ENCODE data around the gene PSMB8.

PSMB8 gene

GRCh38 chr6:32862725-32863124 lies 18.9 kb upstream of the PSMB8 start:
- Histone ChIP-seq H2AK5ac (ENCODE audit: low read length) (no peak overlapping the region), H3K27me3 (ENCODE audit: insufficient read depth, low read length) (peaks cover 4% of the 10 kb centered on the region), H3K14ac (ENCODE audit: low read length) (no peak overlapping the region), H3K27ac (ENCODE audit: low read depth, low read length) (no peak overlapping the region), H2BK120ac (ENCODE audit: insufficient read depth, low read length, poor library complexity) (no peak overlapping the region), H3K79me2 (ENCODE audit: control insufficient read depth, insufficient read depth, low read length, poor library complexity) (no peaks in the 10 kb centered on the region), H3K9me3 (ENCODE audit: insufficient read depth, low read depth, low read length) (no peaks in the 10 kb centered on the region), H3K4me3 (ENCODE audit: low read depth, low read length) (no peak overlapping the region), H3K23ac (ENCODE audit: low read length) (no peak overlapping the region), H4K8ac (ENCODE audit: low read depth, low read length) (no peak overlapping the region), H3K18ac (ENCODE audit: low read length) (no peak overlapping the region), H2AFZ (ENCODE audit: insufficient read depth, low read length, poor library complexity) (no peak overlapping the region), H3K79me1 (ENCODE audit: low read length) (no peaks in the 10 kb centered on the region), H3K9ac (ENCODE audit: low read length) (no peak overlapping the region), H3K36me3 (ENCODE audit: control insufficient read depth in 1 of 2, insufficient read depth in 2 of 2, low read length in 2 of 2) (no peaks in the 10 kb centered on the region), H4K91ac (ENCODE audit: low read depth, low read length) (no peak overlapping the region), H3K4ac (ENCODE audit: low read depth, low read length) (no peak overlapping the region), H3K4me1 (ENCODE audit: control insufficient read depth in 1 of 2, insufficient read depth in 2 of 2, low read length in 2 of 2) (no peaks in the 10 kb centered on the region), H2BK12ac (ENCODE audit: low read length) (no peak overlapping the region), H4K12ac (ENCODE audit: low read depth, low read length) (no peak overlapping the region), H3K4me2 (ENCODE audit: low read length) (no peak overlapping the region), H2BK5ac (ENCODE audit: low read depth, low read length, poor library complexity) (no peak overlapping the region)
- no peak for DNase-seq
- no CpG with 5 or more reads among the region's 3 CpGs for WGBS (ENCODE audit: extremely low coverage, insufficient coverage, insufficient read length)

- H3K4me1 ChIP-seq (ENCODE audit: control insufficient read depth in 1 of 2, insufficient read depth in 2 of 2, low read length in 2 of 2): no peaks in the 10 kb centered on the region
- H3K23ac ChIP-seq (ENCODE audit: low read length): no peak overlapping the region
- no peak overlapping the region for H3K27ac ChIP-seq (ENCODE audit: low read depth, low read length)
- H3K27me3 ChIP-seq (ENCODE audit: insufficient read depth, low read length): peaks cover 13% of the 10 kb centered on the region
- no peaks in the 10 kb centered on the region for H3K79me2 ChIP-seq (ENCODE audit: control insufficient read depth, insufficient read depth, low read length, poor library complexity)
- no peak for DNase-seq
- no peaks in the 10 kb centered on the region for H3K36me3 ChIP-seq (ENCODE audit: control insufficient read depth in 1 of 2, insufficient read depth in 2 of 2, low read length in 2 of 2)
- H3K4me3 ChIP-seq (ENCODE audit: low read depth, low read length): no peak overlapping the region
- no peak overlapping the region for H4K91ac ChIP-seq (ENCODE audit: low read depth, low read length)
- H3K9ac ChIP-seq (ENCODE audit: low read length): no peak overlapping the region
- no peak overlapping the region for H4K8ac ChIP-seq (ENCODE audit: low read depth, low read length)
- H2BK5ac ChIP-seq (ENCODE audit: low read depth, low read length, poor library complexity): no peak overlapping the region
- H3K9me3 ChIP-seq (ENCODE audit: insufficient read depth, low read depth, low read length): peaks cover 2% of the 10 kb centered on the region
- no peak overlapping the region for H2BK120ac ChIP-seq (ENCODE audit: insufficient read depth, low read length, poor library complexity)
- H3K4me2 ChIP-seq (ENCODE audit: low read length): no peak overlapping the region
- H2AFZ ChIP-seq (ENCODE audit: insufficient read depth, low read length, poor library complexity): no peak overlapping the region
- no peaks in the 10 kb centered on the region for H3K79me1 ChIP-seq (ENCODE audit: low read length)
- no peak overlapping the region for H2AK5ac ChIP-seq (ENCODE audit: low read length)
- no peak overlapping the region for H4K12ac ChIP-seq (ENCODE audit: low read depth, low read length)
- no CpG with 5 or more reads among the region's 1 CpG for WGBS (ENCODE audit: extremely low coverage, insufficient coverage, insufficient read length)
- H3K14ac ChIP-seq (ENCODE audit: low read length): no peak overlapping the region
- no peak overlapping the region for H2BK12ac ChIP-seq (ENCODE audit: low read length)
- H3K18ac ChIP-seq (ENCODE audit: low read length): no peak overlapping the region
- no peak overlapping the region for H3K4ac ChIP-seq (ENCODE audit: low read depth, low read length)
Measured at GRCh38 chr6:32860674-32861073, 16.8 kb upstream of the PSMB8 start.

- no peak overlapping the region for H2BK12ac ChIP-seq (ENCODE audit: low read length)
- H4K91ac ChIP-seq (ENCODE audit: low read depth, low read length): no peak overlapping the region
- WGBS (ENCODE audit: extremely low coverage, insufficient coverage, insufficient read length): no CpG with 5 or more reads among the region's 5 CpGs
- no peaks in the 10 kb centered on the region for H3K36me3 ChIP-seq (ENCODE audit: control insufficient read depth in 1 of 2, insufficient read depth in 2 of 2, low read length in 2 of 2)
- H3K79me2 ChIP-seq (ENCODE audit: control insufficient read depth, insufficient read depth, low read length, poor library complexity): no peaks in the 10 kb centered on the region
- no peak overlapping the region for H3K4ac ChIP-seq (ENCODE audit: low read depth, low read length)
- peaks cover 5% of the 10 kb centered on the region for H3K9me3 ChIP-seq (ENCODE audit: insufficient read depth, low read depth, low read length)
- H3K27me3 ChIP-seq (ENCODE audit: insufficient read depth, low read length): peaks cover 28% of the 10 kb centered on the region
- H2BK120ac ChIP-seq (ENCODE audit: insufficient read depth, low read length, poor library complexity): no peak overlapping the region
- no peak overlapping the region for H3K14ac ChIP-seq (ENCODE audit: low read length)
- H2AFZ ChIP-seq (ENCODE audit: insufficient read depth, low read length, poor library complexity): no peak overlapping the region
- no peak overlapping the region for H3K4me3 ChIP-seq (ENCODE audit: low read depth, low read length)
- H3K4me2 ChIP-seq (ENCODE audit: low read length): no peak overlapping the region
- no peak overlapping the region for H4K8ac ChIP-seq (ENCODE audit: low read depth, low read length)
- H3K23ac ChIP-seq (ENCODE audit: low read length): no peak overlapping the region
- DNase-seq: no peak
- H3K4me1 ChIP-seq (ENCODE audit: control insufficient read depth in 1 of 2, insufficient read depth in 2 of 2, low read length in 2 of 2): peaks cover 6 to 8% of the 10 kb centered on the region in 2 experiments
- H2AK5ac ChIP-seq (ENCODE audit: low read length): no peak overlapping the region
- H3K18ac ChIP-seq (ENCODE audit: low read length): no peak overlapping the region
- no peak overlapping the region for H3K9ac ChIP-seq (ENCODE audit: low read length)
- H2BK5ac ChIP-seq (ENCODE audit: low read depth, low read length, poor library complexity): no peak overlapping the region
- H4K12ac ChIP-seq (ENCODE audit: low read depth, low read length): no peak overlapping the region
- H3K27ac ChIP-seq (ENCODE audit: low read depth, low read length): no peak overlapping the region
- H3K79me1 ChIP-seq (ENCODE audit: low read length): no peaks in the 10 kb centered on the region
Measured at GRCh38 chr6:32858194-32858593, 14.3 kb upstream of the PSMB8 start.

- peaks cover 15 to 16% of the 10 kb centered on the region in 2 experiments for H3K4me1 ChIP-seq (ENCODE audit: control insufficient read depth in 1 of 2, insufficient read depth in 2 of 2, low read length in 2 of 2)
- peaks cover 5% of the 10 kb centered on the region for H3K9me3 ChIP-seq (ENCODE audit: insufficient read depth, low read depth, low read length)
- no peak overlapping the region for H4K12ac ChIP-seq (ENCODE audit: low read depth, low read length)
- H3K27me3 ChIP-seq (ENCODE audit: insufficient read depth, low read length): peaks cover 36% of the 10 kb centered on the region
- H3K4ac ChIP-seq (ENCODE audit: low read depth, low read length): no peak overlapping the region
- no peak overlapping the region for H2AK5ac ChIP-seq (ENCODE audit: low read length)
- no peak overlapping the region for H2BK120ac ChIP-seq (ENCODE audit: insufficient read depth, low read length, poor library complexity)
- H2AFZ ChIP-seq (ENCODE audit: insufficient read depth, low read length, poor library complexity): no peak overlapping the region
- no peak overlapping the region for H4K91ac ChIP-seq (ENCODE audit: low read depth, low read length)
- no peaks in the 10 kb centered on the region for H3K36me3 ChIP-seq (ENCODE audit: control insufficient read depth in 1 of 2, insufficient read depth in 2 of 2, low read length in 2 of 2)
- no peak overlapping the region for H3K4me3 ChIP-seq (ENCODE audit: low read depth, low read length)
- no peak overlapping the region for H3K23ac ChIP-seq (ENCODE audit: low read length)
- H3K9ac ChIP-seq (ENCODE audit: low read length): no peak overlapping the region
- no peaks in the 10 kb centered on the region for H3K79me2 ChIP-seq (ENCODE audit: control insufficient read depth, insufficient read depth, low read length, poor library complexity)
- no peak overlapping the region for H3K14ac ChIP-seq (ENCODE audit: low read length)
- H4K8ac ChIP-seq (ENCODE audit: low read depth, low read length): no peak overlapping the region
- H3K79me1 ChIP-seq (ENCODE audit: low read length): no peaks in the 10 kb centered on the region
- H3K18ac ChIP-seq (ENCODE audit: low read length): no peak overlapping the region
- no peak overlapping the region for H2BK12ac ChIP-seq (ENCODE audit: low read length)
- H3K4me2 ChIP-seq (ENCODE audit: low read length): no peak overlapping the region
- no CpG with 5 or more reads among the region's 14 CpGs for WGBS (ENCODE audit: extremely low coverage, insufficient coverage, insufficient read length)
- H2BK5ac ChIP-seq (ENCODE audit: low read depth, low read length, poor library complexity): no peak overlapping the region
- DNase-seq: no peak
- H3K27ac ChIP-seq (ENCODE audit: low read depth, low read length): no peak overlapping the region
Measured at GRCh38 chr6:32857156-32857891, 13.5 kb upstream of the PSMB8 start.
